ENCODE data around the gene COL25A1.

COL25A1 gene

DNA sequence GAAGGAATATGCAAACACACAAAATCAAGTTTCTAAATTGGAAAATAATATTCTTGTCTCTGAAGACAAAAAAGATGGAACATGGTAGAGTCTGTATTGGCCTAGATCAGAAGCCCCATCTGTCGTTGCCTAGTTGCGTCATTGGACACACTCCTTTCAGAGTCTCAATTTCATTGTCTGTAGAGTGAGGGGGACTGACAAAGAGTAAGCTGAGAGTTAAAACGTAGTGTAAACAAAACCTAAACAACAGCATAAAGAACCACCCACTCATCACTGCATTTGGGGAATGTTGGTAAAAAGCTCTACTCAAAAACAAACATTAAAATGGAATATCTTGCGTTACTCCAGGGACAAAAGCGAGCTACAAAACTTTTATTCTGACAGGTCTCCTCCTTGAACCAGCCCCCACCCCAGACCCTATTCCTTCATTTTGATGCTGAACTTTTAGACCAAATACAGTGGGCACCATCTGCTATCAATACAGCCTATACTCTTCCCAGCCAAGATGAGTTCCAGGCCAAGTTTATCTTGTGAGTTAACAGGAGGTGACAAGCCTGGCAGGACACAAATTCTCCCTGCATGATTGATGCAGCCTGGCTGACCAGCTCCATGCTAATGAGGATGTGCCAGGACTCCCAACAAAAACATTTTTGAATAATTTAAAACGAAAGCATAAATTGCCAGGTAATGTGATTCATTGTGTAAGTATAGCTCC lies 125.2 kb downstream of the COL25A1 start:
- no peak overlapping the region for H3K9ac ChIP-seq (ENCODE audit: low read depth in 1 of 2, low read length in 2 of 2)
- H3K27ac ChIP-seq (ENCODE audit: low read depth, low read length) = no peak overlapping the region
- H3K27me3 ChIP-seq (ENCODE audit: control insufficient read depth in 1 of 2, insufficient read depth in 2 of 2, low read length in 2 of 2) = no peaks in the 10 kb centered on the region
- H3K4me3 ChIP-seq (ENCODE audit: low read depth in 1 of 2, low read length in 2 of 2) = no peak overlapping the region
- no peaks in the 10 kb centered on the region for H3K9me3 ChIP-seq (ENCODE audit: control insufficient read depth in 1 of 2, low read length in 2 of 2)
- no peaks in the 10 kb centered on the region for H3K4me1 ChIP-seq (ENCODE audit: control insufficient read depth in 1 of 2, insufficient read depth in 2 of 2, low read length in 2 of 2)
- no peaks in the 10 kb centered on the region for H3K36me3 ChIP-seq (ENCODE audit: control insufficient read depth in 1 of 2, insufficient read depth in 2 of 2, low read length in 2 of 2)

DNA sequence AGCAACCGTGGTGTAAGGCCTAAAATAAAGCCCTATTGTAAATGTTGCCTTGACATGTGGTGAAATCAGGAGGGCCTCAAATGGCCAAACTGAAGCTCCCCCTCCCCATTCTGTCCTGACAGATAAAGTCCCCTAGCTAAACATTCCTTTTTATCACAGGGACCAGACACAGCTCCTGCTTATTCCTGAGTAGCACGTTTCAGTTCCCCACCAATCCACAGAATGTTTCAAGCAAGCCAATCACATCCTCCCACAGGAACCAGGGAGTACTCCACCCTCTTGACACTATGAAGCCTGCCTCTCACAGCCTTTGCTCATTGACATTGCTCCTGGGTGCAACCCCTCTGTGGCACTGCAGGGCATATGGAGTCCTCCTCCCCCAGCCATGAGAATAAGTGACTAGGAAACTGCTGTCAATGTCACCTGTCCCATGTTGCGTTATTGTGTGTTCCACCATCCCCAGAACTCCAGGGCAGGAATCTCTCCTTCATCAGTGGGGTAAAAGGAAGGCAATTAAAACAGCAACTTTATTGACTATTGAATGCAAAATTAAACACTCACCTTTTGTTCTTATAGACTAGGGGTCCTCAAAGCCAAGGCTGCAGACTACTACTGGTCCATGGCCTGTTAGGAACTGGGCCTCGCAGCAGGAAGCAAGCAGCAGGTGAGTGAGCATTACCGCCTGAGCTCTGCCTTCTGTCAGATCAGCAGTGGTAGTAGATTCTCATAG lies 128.1 kb downstream of the COL25A1 start:
- Histone ChIP-seq H3K4me3 (ENCODE audit: low read depth in 1 of 2, low read length in 2 of 2) (no peak overlapping the region), H3K27me3 (ENCODE audit: control insufficient read depth in 1 of 2, insufficient read depth in 2 of 2, low read length in 2 of 2) (no peaks in the 10 kb centered on the region), H3K9me3 (ENCODE audit: control insufficient read depth in 1 of 2, low read length in 2 of 2) (no peaks in the 10 kb centered on the region), H3K27ac (ENCODE audit: low read depth, low read length) (no peak overlapping the region), H3K9ac (ENCODE audit: low read depth in 1 of 2, low read length in 2 of 2) (no peak overlapping the region), H3K36me3 (ENCODE audit: control insufficient read depth in 1 of 2, insufficient read depth in 2 of 2, low read length in 2 of 2) (no peaks in the 10 kb centered on the region), H3K4me1 (ENCODE audit: control insufficient read depth in 1 of 2, insufficient read depth in 2 of 2, low read length in 2 of 2) (no peaks in the 10 kb centered on the region)

DNA sequence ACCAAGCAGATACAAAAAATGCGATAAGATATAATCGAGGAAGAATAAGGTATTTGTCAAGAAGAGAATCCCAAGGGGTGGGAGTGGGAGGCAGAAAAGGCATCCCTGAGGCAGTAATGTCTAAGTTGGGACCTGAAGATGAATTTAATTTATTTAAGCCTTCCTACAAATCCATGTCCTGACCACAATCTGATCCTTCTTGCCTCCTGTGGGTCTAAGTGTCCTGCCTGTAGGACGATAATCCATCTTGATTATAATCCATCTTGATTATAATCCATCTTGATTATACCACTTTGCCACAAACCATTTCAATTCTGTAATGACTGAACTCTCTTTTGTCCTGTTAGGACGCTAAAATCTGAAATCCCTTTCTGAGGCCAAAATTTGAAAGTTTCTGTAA lies 130.2 kb downstream of the COL25A1 start:
- no peaks in the 10 kb centered on the region for H3K9me3 ChIP-seq (ENCODE audit: control insufficient read depth in 1 of 2, low read length in 2 of 2)
- H3K27me3 ChIP-seq (ENCODE audit: control insufficient read depth in 1 of 2, insufficient read depth in 2 of 2, low read length in 2 of 2) = no peaks in the 10 kb centered on the region
- H3K36me3 ChIP-seq (ENCODE audit: control insufficient read depth in 1 of 2, insufficient read depth in 2 of 2, low read length in 2 of 2) = no peaks in the 10 kb centered on the region
- H3K9ac ChIP-seq (ENCODE audit: low read depth in 1 of 2, low read length in 2 of 2) = no peak overlapping the region
- no peak overlapping the region for H3K4me3 ChIP-seq (ENCODE audit: low read depth in 1 of 2, low read length in 2 of 2)
- no peak overlapping the region for H3K27ac ChIP-seq (ENCODE audit: low read depth, low read length)
- H3K4me1 ChIP-seq (ENCODE audit: control insufficient read depth in 1 of 2, insufficient read depth in 2 of 2, low read length in 2 of 2) = no peaks in the 10 kb centered on the region

DNA sequence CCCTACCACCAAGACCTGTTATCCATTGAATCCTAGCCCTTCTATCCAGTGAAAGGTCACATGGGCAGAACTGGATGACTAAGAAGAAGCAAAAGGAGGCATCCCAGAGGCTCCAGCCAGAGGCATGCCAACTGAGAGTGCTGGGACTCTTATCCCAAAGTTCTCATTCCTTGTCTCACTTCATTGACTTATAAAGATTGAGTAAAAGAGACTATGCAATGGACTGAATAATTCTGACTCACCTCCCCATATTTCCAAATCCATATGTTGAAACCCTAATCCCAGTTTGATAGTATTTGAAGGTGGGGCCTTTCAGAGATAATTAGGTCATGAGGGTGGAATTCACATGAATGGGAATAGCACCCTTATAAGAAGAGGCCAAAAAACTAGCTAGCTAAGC lies 131.4 kb downstream of the COL25A1 start:
- no peaks in the 10 kb centered on the region for H3K4me1 ChIP-seq (ENCODE audit: control insufficient read depth in 1 of 2, insufficient read depth in 2 of 2, low read length in 2 of 2)
- H3K9me3 ChIP-seq (ENCODE audit: control insufficient read depth in 1 of 2, low read length in 2 of 2) = no peaks in the 10 kb centered on the region
- H3K4me3 ChIP-seq (ENCODE audit: low read depth in 1 of 2, low read length in 2 of 2) = no peak overlapping the region
- H3K9ac ChIP-seq (ENCODE audit: low read depth in 1 of 2, low read length in 2 of 2) = no peak overlapping the region
- H3K36me3 ChIP-seq (ENCODE audit: control insufficient read depth in 1 of 2, insufficient read depth in 2 of 2, low read length in 2 of 2) = no peaks in the 10 kb centered on the region
- no peaks in the 10 kb centered on the region for H3K27me3 ChIP-seq (ENCODE audit: control insufficient read depth in 1 of 2, insufficient read depth in 2 of 2, low read length in 2 of 2)
- H3K27ac ChIP-seq (ENCODE audit: low read depth, low read length) = no peak overlapping the region

GRCh38 chr4:109169170-109169569 lies 133.3 kb downstream of the COL25A1 start:
- H3K27me3 ChIP-seq (ENCODE audit: control insufficient read depth in 1 of 2, insufficient read depth in 2 of 2, low read length in 2 of 2) = no peaks in the 10 kb centered on the region
- H3K4me1 ChIP-seq (ENCODE audit: control insufficient read depth in 1 of 2, insufficient read depth in 2 of 2, low read length in 2 of 2) = no peaks in the 10 kb centered on the region
- H3K9ac ChIP-seq (ENCODE audit: low read depth in 1 of 2, low read length in 2 of 2) = no peak overlapping the region
- H3K27ac ChIP-seq (ENCODE audit: low read depth, low read length) = no peak overlapping the region
- no peak overlapping the region for H3K4me3 ChIP-seq (ENCODE audit: low read depth in 1 of 2, low read length in 2 of 2)
- H3K9me3 ChIP-seq (ENCODE audit: control insufficient read depth in 1 of 2, low read length in 2 of 2) = no peaks in the 10 kb centered on the region
- H3K36me3 ChIP-seq (ENCODE audit: control insufficient read depth in 1 of 2, insufficient read depth in 2 of 2, low read length in 2 of 2) = no peaks in the 10 kb centered on the region

DNA sequence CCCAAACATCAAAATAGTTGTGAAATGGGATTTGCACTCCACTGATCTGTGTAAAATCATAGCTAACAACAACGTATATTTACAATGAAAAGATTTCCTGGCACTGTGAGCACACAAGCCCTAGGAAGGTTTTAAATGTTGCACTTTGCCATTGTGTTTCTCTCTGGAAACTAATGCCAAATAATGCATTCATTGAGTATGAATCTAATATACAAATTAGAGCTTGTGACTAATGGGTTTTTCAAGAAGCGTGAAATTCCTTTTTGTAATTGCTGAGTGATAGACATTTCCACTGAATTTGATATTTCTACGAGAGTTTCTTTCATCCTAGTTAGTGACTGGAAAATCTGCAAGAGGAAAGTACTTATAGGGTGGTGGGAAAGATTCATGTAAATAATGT lies 135.9 kb downstream of the COL25A1 start:
- Histone ChIP-seq H3K9me3 (ENCODE audit: control insufficient read depth in 1 of 2, low read length in 2 of 2) (no peaks in the 10 kb centered on the region), H3K9ac (ENCODE audit: low read depth in 1 of 2, low read length in 2 of 2) (no peak overlapping the region), H3K4me1 (ENCODE audit: control insufficient read depth in 1 of 2, insufficient read depth in 2 of 2, low read length in 2 of 2) (no peaks in the 10 kb centered on the region), H3K27ac (ENCODE audit: low read depth, low read length) (no peak overlapping the region), H3K36me3 (ENCODE audit: control insufficient read depth in 1 of 2, insufficient read depth in 2 of 2, low read length in 2 of 2) (no peaks in the 10 kb centered on the region), H3K4me3 (ENCODE audit: low read depth in 1 of 2, low read length in 2 of 2) (no peak overlapping the region), H3K27me3 (ENCODE audit: control insufficient read depth in 1 of 2, insufficient read depth in 2 of 2, low read length in 2 of 2) (no peaks in the 10 kb centered on the region)

- no peak overlapping the region for H3K27ac ChIP-seq (ENCODE audit: low read depth, low read length)
- H3K9me3 ChIP-seq (ENCODE audit: control insufficient read depth in 1 of 2, low read length in 2 of 2) = no peaks in the 10 kb centered on the region
- H3K27me3 ChIP-seq (ENCODE audit: control insufficient read depth in 1 of 2, insufficient read depth in 2 of 2, low read length in 2 of 2) = no peaks in the 10 kb centered on the region
- H3K9ac ChIP-seq (ENCODE audit: low read depth in 1 of 2, low read length in 2 of 2) = no peak overlapping the region
- no peaks in the 10 kb centered on the region for H3K4me1 ChIP-seq (ENCODE audit: control insufficient read depth in 1 of 2, insufficient read depth in 2 of 2, low read length in 2 of 2)
- no peak overlapping the region for H3K4me3 ChIP-seq (ENCODE audit: low read depth in 1 of 2, low read length in 2 of 2)
- H3K36me3 ChIP-seq (ENCODE audit: control insufficient read depth in 1 of 2, insufficient read depth in 2 of 2, low read length in 2 of 2) = no peaks in the 10 kb centered on the region
Observed at GRCh38 chr4:109166126-109166525, 136.3 kb downstream of the COL25A1 start.

GRCh38 chr4:109164011-109164410 lies 138.4 kb downstream of the COL25A1 start:
- H3K27me3 ChIP-seq (ENCODE audit: control insufficient read depth in 1 of 2, insufficient read depth in 2 of 2, low read length in 2 of 2) = no peaks in the 10 kb centered on the region
- H3K9me3 ChIP-seq (ENCODE audit: control insufficient read depth in 1 of 2, low read length in 2 of 2) = no peaks in the 10 kb centered on the region
- no peak overlapping the region for H3K9ac ChIP-seq (ENCODE audit: low read depth in 1 of 2, low read length in 2 of 2)
- H3K36me3 ChIP-seq (ENCODE audit: control insufficient read depth in 1 of 2, insufficient read depth in 2 of 2, low read length in 2 of 2) = no peaks in the 10 kb centered on the region
- H3K4me1 ChIP-seq (ENCODE audit: control insufficient read depth in 1 of 2, insufficient read depth in 2 of 2, low read length in 2 of 2) = no peaks in the 10 kb centered on the region
- no peak overlapping the region for H3K27ac ChIP-seq (ENCODE audit: low read depth, low read length)
- no peak overlapping the region for H3K4me3 ChIP-seq (ENCODE audit: low read depth in 1 of 2, low read length in 2 of 2)

GRCh38 chr4:109163493-109163892 lies 139.0 kb downstream of the COL25A1 start:
- Histone ChIP-seq H3K4me1 (ENCODE audit: control insufficient read depth in 1 of 2, insufficient read depth in 2 of 2, low read length in 2 of 2) (no peaks in the 10 kb centered on the region), H3K9ac (ENCODE audit: low read depth in 1 of 2, low read length in 2 of 2) (no peak overlapping the region), H3K36me3 (ENCODE audit: control insufficient read depth in 1 of 2, insufficient read depth in 2 of 2, low read length in 2 of 2) (no peaks in the 10 kb centered on the region), H3K27ac (ENCODE audit: low read depth, low read length) (no peak overlapping the region), H3K4me3 (ENCODE audit: low read depth in 1 of 2, low read length in 2 of 2) (no peak overlapping the region), H3K9me3 (ENCODE audit: control insufficient read depth in 1 of 2, low read length in 2 of 2) (no peaks in the 10 kb centered on the region), H3K27me3 (ENCODE audit: control insufficient read depth in 1 of 2, insufficient read depth in 2 of 2, low read length in 2 of 2) (no peaks in the 10 kb centered on the region)

- no peak overlapping the region for H3K27ac ChIP-seq (ENCODE audit: low read depth, low read length)
- H3K27me3 ChIP-seq (ENCODE audit: control insufficient read depth in 1 of 2, insufficient read depth in 2 of 2, low read length in 2 of 2) = no peaks in the 10 kb centered on the region
- H3K4me1 ChIP-seq (ENCODE audit: control insufficient read depth in 1 of 2, insufficient read depth in 2 of 2, low read length in 2 of 2) = no peaks in the 10 kb centered on the region
- H3K4me3 ChIP-seq (ENCODE audit: low read depth in 1 of 2, low read length in 2 of 2) = no peak overlapping the region
- H3K36me3 ChIP-seq (ENCODE audit: control insufficient read depth in 1 of 2, insufficient read depth in 2 of 2, low read length in 2 of 2) = no peaks in the 10 kb centered on the region
- H3K9me3 ChIP-seq (ENCODE audit: control insufficient read depth in 1 of 2, low read length in 2 of 2) = no peaks in the 10 kb centered on the region
- no peak overlapping the region for H3K9ac ChIP-seq (ENCODE audit: low read depth in 1 of 2, low read length in 2 of 2)
Observed at GRCh38 chr4:109162759-109163158, 139.7 kb downstream of the COL25A1 start.
